HEK293 (cell line): ENCODE results near the gene FAN1.

ENCODE experiments used
- CTCF ChIA-PET: fragments of 350-600 bp; formaldehyde crosslinking; extraction: SDS; loops from one replicate; lab custom pipeline; 2021; ENCODE audit warnings: antibody characterized with exemption; lab: Yijun Ruan, JAX
- POLR2A ChIA-PET: fragments of 300-600 bp; formaldehyde crosslinking; extraction: SDS; loops from one replicate; lab custom pipeline; 2020; ENCODE audit warnings: antibody characterized with exemption, inconsistent platforms; lab: Yijun Ruan, JAX
- H3K27ac ChIP-seq: fragments of 200-500 bp; sonication (Bioruptor generic); 2 replicates; pipeline ENCODE4 v1.5.1; 2014; ENCODE audit warnings: low read depth, low read length, control low read depth, inconsistent platforms; ENCODE audit errors: extremely low read depth
- H3K36me3 ChIP-seq, 2 experiments: fragments of 200-500 bp in 1 of 2; sonication (Bioruptor generic) in 1 of 2; 1 replicate in 1 of 2; 2 replicates in 1 of 2; pipeline ENCODE4 v1.5.1; 2014 to 2017; ENCODE audit warnings: inconsistent platforms in 2 of 2, low read length in 2 of 2; ENCODE audit not compliant: control insufficient read depth in 2 of 2, insufficient read depth in 1 of 2
- H3K4me1 ChIP-seq: fragments of 200-500 bp; sonication (Bioruptor generic); 2 replicates; pipeline ENCODE4 v1.5.1; 2014; ENCODE audit warnings: mild to moderate bottlenecking, low read length, inconsistent platforms; ENCODE audit not compliant: control insufficient read depth, insufficient read depth
- H3K4me3 ChIP-seq: 2 replicates; pipeline ENCODE4 v1.5.1; 2011; ENCODE audit warnings: low read depth, mild to moderate bottlenecking, control low read depth, low read length, moderate library complexity
- H3K9me3 ChIP-seq: fragments of 200-500 bp; sonication (Bioruptor generic); 2 replicates; pipeline ENCODE4 v1.5.1; 2014; ENCODE audit warnings: low read depth, low read length, inconsistent platforms; ENCODE audit not compliant: control insufficient read depth, insufficient read depth
- HOXD13 ChIP-seq: sonication (generic); formaldehyde crosslinking; IDR thresholded peaks from 2 replicates; pipeline ENCODE4 v1.8.0; 2022; ENCODE audit warnings: missing genetic modification reagents, borderline replicate concordance
- PRDM1 ChIP-seq: fragments of 450-650 bp; formaldehyde crosslinking; IDR thresholded peaks from 2 replicates; pipeline ENCODE4; 2016; ENCODE audit warnings: missing biosample characterization, missing genetic modification characterization
- PRDM6 ChIP-seq: fragments of 450-650 bp; formaldehyde crosslinking; IDR thresholded peaks from 2 replicates; pipeline ENCODE4 v1.5.1; 2017; ENCODE audit warnings: missing biosample characterization, missing genetic modification characterization
- ZBTB10 ChIP-seq: fragments of 450-650 bp; formaldehyde crosslinking; IDR thresholded peaks from 2 replicates; pipeline ENCODE4 v1.5.1; 2016; ENCODE audit warnings: missing biosample characterization, missing genetic modification characterization
- ZBTB48 ChIP-seq: fragments of 450-650 bp; formaldehyde crosslinking; IDR thresholded peaks from 2 replicates; pipeline ENCODE4 v1.5.1; 2016; ENCODE audit warnings: missing biosample characterization, missing genetic modification characterization
- ZNF140 ChIP-seq: fragments of 450-650 bp; formaldehyde crosslinking; IDR thresholded peaks from 2 replicates; pipeline ENCODE4 v1.5.1; 2016; ENCODE audit warnings: missing biosample characterization, missing genetic modification characterization
- ZNF174 ChIP-seq: fragments of 450-650 bp; formaldehyde crosslinking; IDR thresholded peaks from 2 replicates; pipeline ENCODE4 v1.5.0; 2017; ENCODE audit warnings: missing biosample characterization, mild to moderate bottlenecking, missing genetic modification characterization
- ZNF214 ChIP-seq: fragments of 450-650 bp; formaldehyde crosslinking; IDR thresholded peaks from 2 replicates; pipeline ENCODE4 v1.5.1; 2017; ENCODE audit warnings: missing biosample characterization, mild to moderate bottlenecking, missing genetic modification characterization, borderline replicate concordance
- ZNF223 ChIP-seq: fragments of 450-650 bp; formaldehyde crosslinking; IDR thresholded peaks from 2 replicates; pipeline ENCODE4 v1.5.1; 2016; ENCODE audit warnings: missing biosample characterization, missing genetic modification characterization
- ZNF23 ChIP-seq: fragments of 450-650 bp; formaldehyde crosslinking; IDR thresholded peaks from 2 replicates; pipeline ENCODE4 v1.5.1; 2016; ENCODE audit warnings: missing biosample characterization, missing genetic modification characterization, borderline replicate concordance
- ZNF335 ChIP-seq: fragments of 450-650 bp; formaldehyde crosslinking; conservative IDR thresholded peaks from 2 replicates; pipeline ENCODE4 v1.5.1; 2016; ENCODE audit warnings: missing biosample characterization, missing genetic modification characterization
- ZNF555 ChIP-seq: fragments of 450-650 bp; formaldehyde crosslinking; conservative IDR thresholded peaks from 2 replicates; pipeline ENCODE4 v1.5.1; 2017; ENCODE audit warnings: missing biosample characterization, mild to moderate bottlenecking, missing genetic modification characterization, inconsistent platforms
- ZNF610 ChIP-seq: fragments of 450-650 bp; formaldehyde crosslinking; IDR thresholded peaks from 2 replicates; pipeline ENCODE4 v1.5.1; 2016; ENCODE audit warnings: missing biosample characterization, missing genetic modification characterization, borderline replicate concordance
- ZNF664 ChIP-seq: fragments of 450-650 bp; formaldehyde crosslinking; IDR thresholded peaks from 2 replicates; pipeline ENCODE4 v1.5.1; 2016; ENCODE audit warnings: missing biosample characterization, missing genetic modification characterization
- ZNF670 ChIP-seq: fragments of 450-650 bp; formaldehyde crosslinking; IDR thresholded peaks from 2 replicates; pipeline ENCODE4 v1.5.1; 2016; ENCODE audit warnings: missing biosample characterization, missing genetic modification characterization, low read depth
- ZNF747 ChIP-seq: fragments of 450-650 bp; formaldehyde crosslinking; IDR thresholded peaks from 2 replicates; pipeline ENCODE4 v1.5.1; 2016; ENCODE audit warnings: missing biosample characterization, missing genetic modification characterization
- ZNF76 ChIP-seq: fragments of 450-650 bp; formaldehyde crosslinking; IDR thresholded peaks from 2 replicates; pipeline ENCODE4; 2016; ENCODE audit warnings: low read depth, missing biosample characterization, missing genetic modification characterization, borderline replicate concordance
- ZNF785 ChIP-seq: fragments of 450-650 bp; formaldehyde crosslinking; IDR thresholded peaks from 2 replicates; pipeline ENCODE4 v1.5.1; 2016; ENCODE audit warnings: missing biosample characterization, missing genetic modification characterization

Gene FAN1

GRCh38 chr15:30985081-30985531 lies 81.4 kb downstream of the FAN1 start (continued):
- TF ChIP-seq ZNF670 (tag by site-specific recombination): no peak
- TF ChIP-seq ZNF23 (tag by site-specific recombination): no peak
- no peak for TF ChIP-seq ZNF140
- TF ChIP-seq ZNF664 (tag by site-specific recombination): no peak
- TF ChIP-seq ZNF214: no peak
- TF ChIP-seq ZNF747 (tag by site-specific recombination): no peak
- TF ChIP-seq, all 188 proteins: peak for 0

- peaks cover 0 to 3% of the 10 kb centered on the region in 2 experiments; a peak in 1 of 3 replicates for H3K36me3 ChIP-seq
- no peaks in the 10 kb centered on the region; the same call in 1 of the 2 replicates for H3K4me1 ChIP-seq
- peak overlapping the region; percentile 80; the same call in 1 of the 2 replicates for H3K4me3 ChIP-seq
- TF ChIP-seq ZNF555: no peak
- no peak for TF ChIP-seq ZNF610 (tag by site-specific recombination)
- TF ChIP-seq ZNF223: no peak
- no peak for TF ChIP-seq ZBTB48 (tag by site-specific recombination)
- TF ChIP-seq HOXD13: no peak
- TF ChIP-seq ZBTB10: no peak
- TF ChIP-seq ZNF76 (tag by site-specific recombination): no peak
- TF ChIP-seq ZNF174 (tag by site-specific recombination): no peak
- no peak for TF ChIP-seq ZNF785 (tag by site-specific recombination)
- CTCF ChIA-PET: no interaction called here
- H3K9me3 ChIP-seq: no peaks in the 10 kb centered on the region
- H3K27ac ChIP-seq: no peak overlapping the region
- POLR2A ChIA-PET: no interaction called here
These were observed 86.3 kb downstream of the FAN1 start for GRCh38 chr15:30990036-30990435.

GRCh38 chr15:30990446-30991254 lies 86.9 kb downstream of the FAN1 start:
- Histone ChIP-seq H3K9me3 (no peaks in the 10 kb centered on the region), H3K36me3 (peaks cover 0 to 3% of the 10 kb centered on the region in 2 experiments; a peak in 1 of 3 replicates), H3K27ac (peak overlapping the region; percentile 91), H3K4me3 (peak overlapping the region; percentile 80), H3K4me1 (no peaks in the 10 kb centered on the region; the same call in 1 of the 2 replicates)
- CTCF ChIA-PET: interaction anchor here (0.7 kb wide), 2 partner anchors 33 to 41 kb away, joined by 3 read pairs; no protein-coding TSS in a partner anchor
- TF ChIP-seq PRDM6 (tag by site-specific recombination) (peak; percentile 57; the same call in 1 of the 2 replicates), PRDM1 (tag by site-specific recombination) (0 out of 2 replicates have a peak, but pooled peaks have one; percentile 44), ZNF214 (no peak), ZNF335 (0 out of 2 replicates have a peak, but pooled peaks have one; percentile 79)
- TF ChIP-seq, all 188 proteins: peak for 3
- POLR2A ChIA-PET: interaction anchor here (1.0 to 1.4 kb wide), 2 partner anchors 121 to 138 kb away, joined by 3 read pairs; no protein-coding TSS in a partner anchor
